Measurements from ENCODE around the gene BRD8. TPM values are rescaled to one million over a fixed set of nuclear protein-coding genes. Genes with fewer than 3 reads are reported as not detected.
A peak's percentile ranks its signal among the peaks of the same experiment; 100 is the strongest.
"Not testable (repeated sequence)": the region's sequence is repeated elsewhere in the genome, so short reads cannot be mapped to it uniquely, and the experiment has no call there.

BRD8 gene, protein sequence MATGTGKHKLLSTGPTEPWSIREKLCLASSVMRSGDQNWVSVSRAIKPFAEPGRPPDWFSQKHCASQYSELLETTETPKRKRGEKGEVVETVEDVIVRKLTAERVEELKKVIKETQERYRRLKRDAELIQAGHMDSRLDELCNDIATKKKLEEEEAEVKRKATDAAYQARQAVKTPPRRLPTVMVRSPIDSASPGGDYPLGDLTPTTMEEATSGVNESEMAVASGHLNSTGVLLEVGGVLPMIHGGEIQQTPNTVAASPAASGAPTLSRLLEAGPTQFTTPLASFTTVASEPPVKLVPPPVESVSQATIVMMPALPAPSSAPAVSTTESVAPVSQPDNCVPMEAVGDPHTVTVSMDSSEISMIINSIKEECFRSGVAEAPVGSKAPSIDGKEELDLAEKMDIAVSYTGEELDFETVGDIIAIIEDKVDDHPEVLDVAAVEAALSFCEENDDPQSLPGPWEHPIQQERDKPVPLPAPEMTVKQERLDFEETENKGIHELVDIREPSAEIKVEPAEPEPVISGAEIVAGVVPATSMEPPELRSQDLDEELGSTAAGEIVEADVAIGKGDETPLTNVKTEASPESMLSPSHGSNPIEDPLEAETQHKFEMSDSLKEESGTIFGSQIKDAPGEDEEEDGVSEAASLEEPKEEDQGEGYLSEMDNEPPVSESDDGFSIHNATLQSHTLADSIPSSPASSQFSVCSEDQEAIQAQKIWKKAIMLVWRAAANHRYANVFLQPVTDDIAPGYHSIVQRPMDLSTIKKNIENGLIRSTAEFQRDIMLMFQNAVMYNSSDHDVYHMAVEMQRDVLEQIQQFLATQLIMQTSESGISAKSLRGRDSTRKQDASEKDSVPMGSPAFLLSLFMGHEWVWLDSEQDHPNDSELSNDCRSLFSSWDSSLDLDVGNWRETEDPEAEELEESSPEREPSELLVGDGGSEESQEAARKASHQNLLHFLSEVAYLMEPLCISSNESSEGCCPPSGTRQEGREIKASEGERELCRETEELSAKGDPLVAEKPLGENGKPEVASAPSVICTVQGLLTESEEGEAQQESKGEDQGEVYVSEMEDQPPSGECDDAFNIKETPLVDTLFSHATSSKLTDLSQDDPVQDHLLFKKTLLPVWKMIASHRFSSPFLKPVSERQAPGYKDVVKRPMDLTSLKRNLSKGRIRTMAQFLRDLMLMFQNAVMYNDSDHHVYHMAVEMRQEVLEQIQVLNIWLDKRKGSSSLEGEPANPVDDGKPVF
- total RNA-seq = 55.7 TPM

DNA sequence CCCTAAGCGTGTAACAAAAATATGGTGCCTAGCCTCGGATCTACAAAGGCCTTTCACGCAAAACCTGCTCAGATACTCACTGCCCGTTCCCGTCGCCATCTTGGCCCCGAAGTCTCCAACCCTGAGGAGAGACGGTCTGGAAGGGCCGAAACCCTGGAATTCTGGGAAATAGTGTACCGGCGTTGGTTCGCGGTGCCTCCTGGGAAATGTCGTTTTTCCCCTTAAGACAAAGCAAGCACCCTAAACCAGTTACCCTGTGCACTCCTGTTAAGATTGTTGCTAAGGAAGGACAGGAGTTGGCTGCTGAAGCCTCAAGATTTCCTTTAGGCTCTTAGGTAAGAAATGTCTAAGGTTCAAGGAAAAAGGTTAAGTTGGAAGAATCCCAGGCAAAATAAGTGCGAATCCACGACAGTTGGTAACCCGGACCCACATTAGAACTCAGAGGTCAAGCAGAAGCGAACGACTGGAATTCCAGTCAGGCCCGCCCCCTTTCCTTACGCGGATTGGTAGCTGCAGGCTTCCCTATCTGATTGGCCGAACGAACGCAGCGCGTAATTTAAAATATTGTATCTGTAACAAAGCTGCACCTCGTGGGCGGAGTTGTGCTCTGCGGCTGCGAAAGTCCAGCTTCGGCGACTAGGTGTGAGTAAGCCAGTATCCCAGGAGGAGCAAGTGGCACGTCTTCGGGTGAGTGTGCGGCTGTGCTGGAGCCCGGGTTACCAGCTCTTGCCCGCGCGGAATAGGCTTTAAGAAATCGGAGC is at the start of gene BRD8, which contains the start of gene KIF20A:
Gene BRD8 (minus strand): TSS at position 115 of the 761 bp plus-strand sequence. CDS start 16 bp downstream, at position 99.
Gene KIF20A (plus strand): TSS at position 597 of the 761 bp plus-strand sequence. CDS start 569 bp downstream, outside the sequence.
- DNase-seq (ENCODE audit: low spot score) = peak; percentile 97

DNA sequence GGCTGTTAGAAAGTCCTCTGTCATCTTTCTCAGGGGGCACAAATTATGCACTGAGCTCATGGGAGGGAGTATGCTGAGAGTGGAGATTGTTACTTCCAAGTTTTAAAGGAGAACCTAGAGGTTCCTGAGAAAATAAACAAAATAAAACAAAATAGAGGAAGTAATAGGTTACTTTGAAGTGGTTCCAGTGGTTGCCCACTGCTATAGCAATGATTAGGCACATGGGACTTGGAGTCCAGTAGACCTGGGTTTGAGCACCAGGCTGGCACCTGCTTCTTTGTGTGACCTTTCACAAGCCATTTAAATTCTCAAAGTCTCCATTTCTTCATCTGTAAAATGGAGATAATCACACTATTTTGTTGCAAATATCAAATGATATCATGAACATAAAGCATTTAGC is 48.5 kb upstream of the BRD8 start:
- no peak for DNase-seq (ENCODE audit: low spot score)

DNA sequence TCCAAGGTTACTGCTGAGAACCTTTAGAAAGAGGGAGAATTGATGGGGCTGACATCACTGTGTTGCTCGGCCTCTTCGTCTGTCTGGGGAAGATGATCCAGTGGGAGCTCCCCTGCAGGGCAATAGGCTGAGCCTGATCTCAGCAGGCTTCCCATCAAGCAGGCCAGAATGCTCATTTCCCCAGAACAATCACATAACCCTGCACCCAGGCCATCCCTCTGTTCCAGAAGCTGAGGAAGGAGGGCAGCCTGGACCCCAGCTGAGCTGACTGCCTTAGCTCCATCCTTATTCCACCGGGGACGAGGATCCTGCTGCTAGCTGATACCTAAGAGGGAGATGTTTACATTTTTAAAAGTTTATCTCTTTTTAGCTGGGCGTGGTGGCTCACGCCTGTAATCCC is 46.3 kb upstream of the BRD8 start:
- no peak for DNase-seq (ENCODE audit: low spot score)

DNA sequence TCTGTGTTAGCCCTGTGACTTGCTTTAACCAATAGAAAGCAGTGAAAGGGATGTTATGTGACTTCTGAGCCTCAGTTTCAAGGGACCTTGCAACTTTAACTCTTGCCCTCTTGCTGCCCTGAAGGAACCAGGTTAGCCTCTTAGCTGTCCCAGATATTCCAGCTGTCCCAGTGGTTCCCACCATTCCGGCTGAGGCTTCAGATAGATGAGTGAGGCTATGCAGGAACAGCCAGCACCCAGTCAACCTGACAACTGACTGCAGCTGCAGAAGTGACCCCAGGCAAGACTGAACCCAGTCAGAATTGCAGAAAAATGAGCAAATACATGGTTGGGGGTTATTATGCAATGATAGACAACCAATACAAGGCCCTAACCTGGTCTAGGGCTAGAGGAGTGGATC is 45.1 kb upstream of the BRD8 start:
- DNase-seq (ENCODE audit: low spot score) = no peak

DNA sequence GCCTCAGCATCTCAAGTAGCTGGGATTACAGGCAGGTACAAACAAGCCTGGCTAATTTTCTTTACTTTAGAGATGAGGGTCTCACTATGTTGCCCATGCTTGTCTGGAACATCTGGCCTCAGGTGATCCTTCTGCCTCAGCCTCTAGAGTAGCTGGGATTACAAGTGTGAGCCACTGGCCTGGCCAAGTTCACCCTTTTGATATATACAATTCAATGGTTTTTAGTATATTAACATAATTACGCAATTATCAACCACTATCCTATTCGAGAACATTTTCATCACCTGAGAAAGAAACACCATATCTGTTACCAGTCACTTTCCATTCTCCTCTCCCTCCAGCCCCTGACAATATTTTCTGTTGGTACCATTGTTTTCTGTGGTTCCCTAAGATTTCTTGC is 38.4 kb upstream of the BRD8 start:
- DNase-seq (ENCODE audit: low spot score) = no peak

DNA sequence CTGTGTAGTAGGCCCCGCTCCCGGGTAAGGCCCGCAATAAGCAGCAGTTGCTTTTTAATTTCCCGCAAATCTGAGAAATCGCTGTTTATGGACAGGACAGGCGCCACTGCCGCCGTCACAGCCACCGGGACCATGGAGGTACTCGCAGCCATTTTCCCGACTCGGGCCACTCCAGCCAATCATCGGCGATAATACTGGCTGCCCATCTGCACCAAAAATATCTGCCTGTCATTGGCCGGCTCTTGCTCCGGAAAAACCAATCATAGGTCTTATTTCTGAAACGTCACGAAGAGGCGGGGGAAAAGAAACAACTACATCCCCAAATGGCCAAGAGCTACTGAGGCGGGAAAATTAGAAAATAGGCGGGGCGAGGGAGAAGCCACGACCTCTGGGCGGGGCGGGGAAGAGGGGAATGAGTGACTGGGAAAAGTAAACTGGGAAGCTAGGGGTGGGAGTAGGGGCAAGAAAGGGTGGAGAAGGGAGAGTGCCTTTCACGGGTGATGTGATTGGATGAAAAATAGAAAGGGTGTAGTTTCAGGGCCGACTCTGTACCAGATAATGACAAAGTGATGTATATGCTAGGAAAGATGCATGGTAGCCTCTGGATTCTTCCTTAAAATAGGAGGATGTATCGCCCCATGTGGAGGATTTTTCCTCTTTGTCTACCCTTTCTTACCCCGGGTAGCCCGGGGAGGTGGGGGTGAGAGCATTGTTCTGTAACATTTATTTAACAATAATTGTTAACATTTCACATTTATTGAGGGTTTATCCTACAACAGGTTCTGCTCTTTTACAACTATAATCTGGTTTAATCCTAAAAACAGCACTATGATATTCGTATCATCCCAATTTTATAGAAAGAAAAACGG is 35.0 kb upstream of the BRD8 start, which contains the start of gene CDC23:
Gene CDC23 (minus strand): TSS at position 163 of the 869 bp plus-strand sequence. CDS start 11 bp downstream, at position 152.
- peak; percentile 96 for DNase-seq (ENCODE audit: low spot score)

DNA sequence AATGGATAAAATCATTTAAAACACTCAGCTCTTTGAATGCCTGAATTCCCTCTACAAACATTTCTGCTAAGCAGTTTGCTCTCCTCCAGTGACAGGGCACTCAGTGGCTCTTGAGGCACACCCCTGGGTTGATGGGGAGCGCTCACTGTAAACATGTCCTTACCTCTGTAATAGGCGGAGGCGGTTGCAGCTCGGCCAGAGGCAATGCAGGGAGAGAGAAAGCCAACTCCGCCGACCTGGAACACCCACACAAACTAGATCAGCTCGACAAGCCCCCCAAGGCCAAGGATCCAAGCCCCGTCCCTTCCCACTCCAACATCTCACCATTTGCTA is 34.4 kb upstream of the BRD8 start:
- no peak for DNase-seq (ENCODE audit: low spot score)

DNA sequence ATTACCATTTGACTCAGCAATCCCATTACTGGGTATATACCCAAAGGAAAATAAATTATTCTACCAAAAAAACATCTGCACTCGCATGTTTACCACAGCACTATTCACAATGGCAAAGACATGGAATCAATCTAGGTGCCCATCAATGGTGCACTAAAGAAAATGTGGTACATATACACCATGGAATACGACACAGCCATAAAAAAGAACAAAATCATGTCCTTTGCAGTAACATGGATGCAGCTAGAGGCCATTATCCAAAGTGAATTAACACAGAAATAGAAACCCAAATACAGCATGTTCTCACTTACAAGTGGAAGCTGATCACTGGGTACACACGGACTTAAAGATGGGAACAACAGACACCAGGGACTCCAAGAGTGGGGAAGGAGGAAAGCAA is 32.6 kb upstream of the BRD8 start:
- no peak for DNase-seq (ENCODE audit: low spot score)

DNA sequence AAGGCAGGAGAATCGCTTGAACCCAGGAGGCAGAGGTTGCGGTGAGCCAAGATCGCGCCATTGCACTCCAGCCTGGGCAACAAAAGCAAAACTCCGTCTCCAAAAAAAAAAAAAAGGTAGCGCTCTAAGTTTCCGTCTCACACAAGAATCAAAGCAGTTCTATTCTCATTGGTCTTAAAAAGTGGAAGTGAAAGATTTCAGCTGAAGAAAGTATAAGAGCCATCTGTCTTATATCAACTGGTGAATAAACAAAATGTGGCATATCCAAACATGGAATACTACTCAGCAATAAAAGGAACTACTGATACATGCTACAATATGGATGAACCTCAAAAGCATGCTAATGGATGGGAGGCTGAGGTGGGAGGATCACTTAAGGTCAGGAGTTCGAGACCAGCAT is 15.4 kb upstream of the BRD8 start:
- DNase-seq (ENCODE audit: low spot score) = not testable (repeated sequence)

DNA sequence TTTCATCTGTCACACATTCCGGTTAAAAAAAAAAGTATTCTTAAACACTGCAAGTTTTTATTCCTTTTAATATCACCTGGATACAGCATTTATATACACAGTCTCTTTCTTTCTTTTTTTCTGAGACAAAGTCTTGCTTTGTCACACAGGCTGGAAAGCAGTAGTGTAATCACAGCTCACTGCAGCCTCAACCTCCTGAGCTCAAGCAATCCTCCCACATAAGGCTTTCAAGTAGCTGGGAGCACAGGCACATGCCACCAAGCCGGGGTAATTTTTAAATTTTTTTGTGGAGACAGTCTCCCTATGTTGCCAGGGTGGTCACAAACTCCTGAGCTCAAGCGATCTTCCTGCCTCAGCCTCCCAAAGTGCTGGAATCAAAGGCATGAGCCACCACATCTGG is 14.4 kb upstream of the BRD8 start:
- DNase-seq (ENCODE audit: low spot score) = no peak

DNA sequence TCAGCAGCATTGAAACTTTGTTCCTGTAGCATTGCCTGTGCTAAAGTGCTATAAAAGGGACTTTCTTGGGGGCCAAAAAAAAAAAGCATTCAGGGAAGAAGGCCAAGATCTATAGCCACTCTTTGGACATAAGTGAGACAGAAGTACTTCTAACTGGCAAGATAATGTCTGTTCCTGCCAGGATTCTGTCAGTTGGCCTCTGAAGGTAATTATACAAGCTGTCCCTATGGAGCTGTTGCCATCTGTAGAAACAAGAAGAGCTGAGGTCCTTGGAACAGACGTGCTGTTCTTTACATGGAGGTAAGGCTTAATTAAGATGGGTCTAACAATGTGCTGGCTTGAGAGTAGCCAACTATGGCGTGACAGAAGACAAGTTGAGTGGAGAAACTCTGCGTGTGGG is 10.2 kb upstream of the BRD8 start:
- DNase-seq (ENCODE audit: low spot score) = no peak

DNA sequence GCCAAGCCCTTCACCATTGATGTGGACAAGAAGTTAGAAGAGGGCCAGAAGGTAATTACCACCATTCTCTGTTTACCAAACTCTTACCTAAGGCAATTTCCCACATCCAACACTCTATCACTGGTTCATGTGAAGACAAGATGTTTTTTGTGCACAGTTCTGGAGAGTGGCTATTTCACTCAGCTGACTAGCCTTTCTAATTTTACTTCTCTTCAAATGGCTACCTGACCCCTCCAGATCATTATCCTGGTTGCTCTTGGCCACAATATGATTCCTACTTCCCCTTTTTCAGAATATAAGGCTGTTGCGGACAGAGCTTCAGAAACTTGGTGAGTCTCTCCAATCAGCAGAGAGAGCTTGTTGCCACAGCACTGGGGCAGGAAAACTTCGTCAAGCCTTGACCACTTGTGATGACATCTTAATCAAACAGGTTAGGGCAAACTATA is 7.6 kb upstream of the BRD8 start:
- no peak for DNase-seq (ENCODE audit: low spot score)

DNA sequence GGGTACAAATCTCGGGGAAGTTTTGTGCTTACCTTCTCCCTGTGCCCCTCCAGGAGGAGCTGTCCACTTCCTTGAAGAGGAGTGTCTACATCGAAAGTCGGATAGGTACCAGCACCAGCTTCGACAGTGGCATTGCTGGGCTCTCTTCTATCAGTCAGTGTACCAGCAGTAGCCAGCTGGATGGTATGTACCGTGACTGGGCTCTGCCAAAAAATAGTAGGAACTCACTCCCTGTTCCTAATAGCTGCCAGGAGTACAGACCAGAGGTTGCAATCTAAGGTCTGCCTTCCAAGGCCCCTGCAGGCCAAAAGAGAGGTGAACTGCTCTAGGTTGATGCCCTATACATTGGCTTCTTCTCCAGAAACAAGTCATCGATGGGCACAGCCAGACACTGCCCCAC is 4.4 kb upstream of the BRD8 start:
- no peak for DNase-seq (ENCODE audit: low spot score)

DNA sequence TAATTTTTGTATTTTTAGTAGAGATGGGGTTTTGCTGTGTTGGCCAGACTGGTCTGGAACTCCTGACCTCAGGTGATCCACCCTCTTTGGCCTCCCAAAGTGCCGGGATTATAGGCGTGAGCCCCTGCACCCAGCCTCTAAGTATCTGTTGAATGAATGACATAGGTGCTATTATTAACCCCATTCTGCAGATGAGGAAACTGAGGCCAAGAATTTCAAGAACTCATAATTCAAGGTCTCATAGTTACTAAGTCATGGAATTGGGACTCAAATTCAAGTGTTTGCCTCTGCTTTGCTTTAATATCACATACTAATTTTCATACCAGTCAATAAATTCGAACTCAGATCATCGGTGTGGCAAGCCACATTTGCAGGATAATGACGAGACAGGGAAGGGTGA is 2.4 kb upstream of the BRD8 start:
- DNase-seq (ENCODE audit: low spot score) = no peak

DNA sequence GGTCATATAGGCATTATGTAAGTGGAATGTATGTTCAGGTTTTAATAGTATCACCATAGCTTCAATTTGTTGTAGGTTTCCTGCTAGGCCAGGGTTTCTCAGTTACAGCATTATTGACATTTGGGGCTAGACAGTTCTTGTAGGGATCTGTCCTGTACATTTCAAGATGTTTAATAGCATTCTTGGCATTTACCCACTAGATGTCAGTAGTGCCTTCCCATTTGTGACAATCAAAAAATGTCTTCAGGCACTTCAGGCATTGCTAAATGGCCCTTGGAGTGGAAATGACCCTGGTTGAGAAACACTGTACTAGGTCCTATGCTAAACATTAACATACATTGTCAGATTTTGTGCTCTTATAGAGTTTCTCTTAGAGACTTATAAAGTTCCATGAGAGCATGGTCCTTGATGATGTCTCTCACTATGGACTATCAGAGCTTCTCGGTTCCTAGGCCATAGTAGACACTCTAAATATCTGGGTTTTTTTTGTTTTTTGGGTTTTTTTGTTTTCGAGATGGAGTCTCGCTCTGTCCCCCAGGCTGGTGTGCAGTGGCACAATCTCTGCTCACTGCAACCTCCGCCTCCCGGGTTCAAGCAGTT is 1.9 kb upstream of the BRD8 start:
- DNase-seq (ENCODE audit: low spot score) = no peak

DNA sequence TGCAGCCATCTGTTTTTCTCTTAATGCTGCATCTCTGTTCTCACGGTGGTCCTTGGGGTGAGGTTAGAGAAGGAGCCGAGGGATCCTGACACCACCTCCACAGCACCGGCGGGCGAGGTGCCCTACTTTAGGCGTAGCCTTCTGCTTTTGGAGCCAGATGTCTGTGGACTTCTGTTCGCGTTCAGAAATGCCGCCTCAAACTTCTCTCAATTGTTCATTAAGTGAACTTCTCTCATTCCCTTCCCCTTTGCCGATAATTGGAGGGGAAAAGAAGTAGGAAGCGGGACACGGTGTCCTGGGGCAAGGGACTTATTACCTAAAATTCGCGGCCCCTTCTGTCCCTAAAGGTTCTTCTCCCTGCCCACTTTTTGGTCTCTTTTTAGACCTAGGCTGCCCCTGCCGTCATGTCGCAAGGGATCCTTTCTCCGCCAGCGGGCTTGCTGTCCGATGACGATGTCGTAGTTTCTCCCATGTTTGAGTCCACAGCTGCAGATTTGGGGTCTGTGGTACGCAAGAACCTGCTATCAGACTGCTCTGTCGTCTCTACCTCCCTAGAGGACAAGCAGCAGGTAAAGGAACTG is 937 bp upstream of the BRD8 start:
- DNase-seq (ENCODE audit: low spot score) = no peak

DNA sequence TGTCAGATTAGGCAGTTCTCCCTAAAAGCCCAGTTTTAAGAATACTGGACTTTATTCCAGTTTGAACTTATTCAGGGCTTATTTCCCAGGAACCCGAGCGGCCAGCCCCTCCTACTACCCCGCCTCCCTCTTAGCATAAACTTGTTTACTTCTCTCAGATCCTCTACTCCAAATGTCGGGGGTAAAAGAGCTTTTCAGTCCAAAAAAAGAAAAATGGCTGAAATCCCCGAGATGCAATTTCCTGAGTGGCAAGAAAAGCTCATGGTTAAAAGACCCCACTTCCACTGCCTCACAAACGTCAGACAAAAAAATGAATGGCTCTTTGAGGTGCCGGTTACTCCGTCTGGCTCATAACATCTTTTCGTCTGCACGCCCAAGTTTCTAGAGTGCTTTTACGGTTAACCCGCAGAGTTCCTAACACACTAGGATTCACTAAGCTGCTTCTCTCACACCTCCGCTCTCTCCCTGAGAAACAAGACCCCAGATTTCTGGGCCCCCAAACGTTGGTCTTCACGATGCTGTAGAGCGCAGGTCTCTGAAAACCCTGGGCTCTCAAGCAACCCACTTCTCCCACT is 402 bp downstream of the BRD8 start:
- peak; percentile 20 for DNase-seq (ENCODE audit: low spot score)

DNA sequence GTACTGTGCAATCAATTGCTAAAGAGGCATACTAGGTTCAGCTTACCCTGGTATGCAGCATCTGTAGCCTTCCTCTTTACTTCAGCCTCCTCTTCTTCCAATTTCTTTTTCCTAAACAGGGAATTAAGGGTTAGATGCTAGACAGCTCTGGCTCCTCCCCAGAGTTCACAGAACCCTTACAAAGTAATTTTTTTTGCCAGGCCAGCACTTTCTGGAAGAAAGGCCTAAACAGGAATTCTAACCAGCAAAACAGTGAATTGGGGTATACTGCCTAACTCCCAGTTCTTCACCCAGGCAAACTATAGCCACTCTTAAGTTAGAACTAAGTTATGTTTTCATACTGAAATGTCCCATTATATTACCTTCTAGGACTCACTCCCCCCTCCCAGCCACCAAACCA is 8.1 kb downstream of the BRD8 start:
- no peak for DNase-seq (ENCODE audit: low spot score)

DNA sequence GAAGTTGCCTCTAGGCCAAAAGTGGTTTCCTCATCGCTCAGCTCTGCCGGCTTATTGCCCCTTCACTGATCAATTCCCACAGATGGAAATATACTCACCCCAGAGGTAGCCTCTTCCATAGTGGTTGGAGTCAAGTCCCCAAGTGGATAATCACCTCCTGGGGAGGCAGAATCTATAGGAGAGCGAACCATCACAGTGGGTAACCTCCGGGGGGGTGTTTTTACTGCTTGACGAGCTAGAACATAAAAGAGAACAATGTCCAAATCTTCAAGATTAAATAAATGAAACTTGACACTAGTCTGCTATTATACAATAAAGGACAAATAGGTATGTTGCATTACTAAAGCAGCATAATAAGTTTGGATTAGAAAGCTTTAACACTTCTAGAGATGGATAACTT is 9.3 kb downstream of the BRD8 start:
- no peak for DNase-seq (ENCODE audit: low spot score)

Measured in mucosa of gallbladder (tissue), 1 donor.